HepG2 (cell line): ENCODE results near the gene RPP14. TPM values are rescaled to one million over a fixed set of nuclear protein-coding genes. Genes with fewer than 3 reads are reported as not detected.

Experiments used
- ATAC-seq: fragments of 200-7000 bp; cut with Tn5 transposase; 3 replicates; pipeline ENCODE4 v1.9.1; 2020; ENCODE audit warnings: mild to moderate bottlenecking, moderate library complexity
- BruUV-seq: library from RNA; stranded (reverse); fragments of 400-500 nt; replicated peaks from 2 replicates; lab custom pipeline; 2021; lab: Mats Ljungman, UMichigan
- CTCF ChIA-PET: fragments of 300-600 bp; formaldehyde crosslinking; extraction: SDS; loops from one replicate; lab custom pipeline; 2021; ENCODE audit warnings: low total read pairs, inconsistent platforms, low intra/inter-chr PET ratio; lab: Yijun Ruan, JAX
- POLR2A ChIA-PET: fragments of 350-600 bp; sonication (Branson Sonifier 250); formaldehyde crosslinking; loops from one replicate; lab custom pipeline; 2020; ENCODE audit warnings: antibody characterized with exemption, inconsistent platforms; lab: Yijun Ruan, JAX
- DNase-seq: peaks from one replicate; pipeline ENCODE4 v3.0.0-alpha.2; 2015; ENCODE audit warnings: low spot score
- FAIRE-seq: peaks from 3 replicates; lab custom pipeline; 2011; peaks lifted over from hg19 to GRCh38; lab: Jason Lieb, UNC
- H2AFZ ChIP-seq: one replicate; pipeline ENCODE4 v1.6.1; 2011; ENCODE audit warnings: low read length, inconsistent platforms
- H3K27ac ChIP-seq: fragments of 300-600 bp; 3 replicates; pipeline ENCODE4 v1.8.0; 2011; ENCODE audit warnings: mixed run types, mild to moderate bottlenecking, mixed read lengths, low read length, inconsistent platforms; ENCODE audit not compliant: insufficient read depth; ENCODE audit errors: extremely low read length
- H3K27me3 ChIP-seq, 2 experiments: fragments of 200-600 bp in 1 of 2; 2 replicates in 1 of 2; 3 replicates in 1 of 2; pipeline versions ENCODE4 v1.6.0 to v1.8.0; 2011; ENCODE audit warnings: low read length in 2 of 2, mild to moderate bottlenecking in 2 of 2, moderate library complexity in 2 of 2, inconsistent platforms in 1 of 2; ENCODE audit not compliant: insufficient read depth in 2 of 2, control insufficient read depth in 1 of 2
- H3K36me3 ChIP-seq, 2 experiments: fragments of 200-600 bp in 1 of 2; replicated peaks in 1 of 2; 2 replicates in 1 of 2; 3 replicates in 1 of 2; pipeline versions ENCODE4 v1.5.1 to v1.8.0; 2011; ENCODE audit warnings: low read length in 2 of 2, inconsistent platforms in 1 of 2; ENCODE audit not compliant: insufficient read depth in 2 of 2, control insufficient read depth in 1 of 2
- H3K4me1 ChIP-seq: 2 replicates; pipeline ENCODE4 v1.5.1; 2012; ENCODE audit warnings: low read length, inconsistent platforms; ENCODE audit not compliant: insufficient read depth
- H3K4me2 ChIP-seq: 2 replicates; pipeline ENCODE4 v1.6.0; 2011; ENCODE audit warnings: low read depth, low read length, inconsistent platforms
- H3K4me3 ChIP-seq, 3 experiments: fragments of 200-600 bp in 1 of 3; sonication (generic), shearing (Covaris generic) in 1 of 3; replicated peaks in 1 of 3; 2 replicates each; pipeline ENCODE4 v1.5.1; 2011 to 2016; ENCODE audit warnings: low read length in 3 of 3, inconsistent platforms in 2 of 3, low read depth in 2 of 3, mild to moderate bottlenecking in 2 of 3, control low read depth in 1 of 3, mixed read lengths in 1 of 3; ENCODE audit not compliant: insufficient read depth in 1 of 3
- H3K79me2 ChIP-seq: one replicate; pipeline ENCODE4 v1.6.1; 2011; ENCODE audit warnings: low read length, inconsistent platforms; ENCODE audit not compliant: insufficient read depth
- H3K9ac ChIP-seq: 2 replicates; pipeline ENCODE4 v1.6.0; 2011; ENCODE audit warnings: mild to moderate bottlenecking, low read depth, low read length, inconsistent platforms; ENCODE audit not compliant: insufficient read depth
- H3K9me3 ChIP-seq: 2 replicates; pipeline ENCODE4 v1.5.1; 2012; ENCODE audit warnings: mild to moderate bottlenecking, low read length
- H4K20me1 ChIP-seq: 2 replicates; pipeline ENCODE4 v1.6.0; 2011; ENCODE audit warnings: inconsistent platforms, mild to moderate bottlenecking, low read length, moderate library complexity; ENCODE audit not compliant: insufficient read depth
- ARID4A ChIP-seq: sonication (generic); formaldehyde crosslinking; IDR thresholded peaks from 2 replicates; pipeline ENCODE4 v1.5.0; 2020; ENCODE audit warnings: mild to moderate bottlenecking, missing genetic modification reagents, borderline replicate concordance
- BATF2 ChIP-seq: sonication (generic); formaldehyde crosslinking; IDR thresholded peaks from 2 replicates; pipeline ENCODE4 v1.8.0; 2022; ENCODE audit warnings: mild to moderate bottlenecking, missing genetic modification reagents, moderate library complexity
- DNMT1 ChIP-seq: sonication (generic); formaldehyde crosslinking; IDR thresholded peaks from 2 replicates; pipeline ENCODE4 v1.5.1; 2020; ENCODE audit warnings: mild to moderate bottlenecking, missing genetic modification reagents
- KDM5A ChIP-seq: fragments of 200-600 bp; sonication (generic); IDR thresholded peaks from 2 replicates; pipeline ENCODE4 v1.7.0; 2018; ENCODE audit warnings: antibody characterized with exemption, mild to moderate bottlenecking, low read length, borderline replicate concordance
- U2AF1 ChIP-seq: fragments of 200-400 bp; formaldehyde crosslinking; optimal IDR thresholded peaks from 2 replicates; pipeline ENCODE3; 2017; ENCODE audit warnings: mild to moderate bottlenecking, low read depth, low read length
- ZNF547 ChIP-seq: sonication (generic); formaldehyde crosslinking; IDR thresholded peaks from 2 replicates; pipeline ENCODE4 v1.5.1; 2020; ENCODE audit warnings: mild to moderate bottlenecking, missing genetic modification reagents
- ZNF816 ChIP-seq: sonication (generic); formaldehyde crosslinking; IDR thresholded peaks from 2 replicates; pipeline ENCODE4 v1.8.0; 2022; ENCODE audit warnings: missing genetic modification reagents, mild to moderate bottlenecking, borderline replicate concordance
- ZNF850 ChIP-seq: sonication (generic); formaldehyde crosslinking; conservative IDR thresholded peaks from 2 replicates; pipeline ENCODE4 v1.9.0; 2021; ENCODE audit warnings: mild to moderate bottlenecking, missing genetic modification reagents
- WGBS: methylation state at CpG from one replicate; pipeline ENCODE4 v1.1.6; 2017; ENCODE audit warnings: low lambda C conversion rate; 5-methylcytosine and 5-hydroxymethylcytosine counted together
- in situ Hi-C: cut with HindIII; loops from 2 replicates; pipeline ENCODE4 v1.10.0; 2017; ENCODE audit warnings: low pct_unique_long_range_greater_than_20kb; ENCODE audit not compliant: extremely low pct_ligation_motif_present
- intact Hi-C: fragments of 100-400 bp; cut with micrococcal nuclease; formaldehyde crosslinking; loops from one replicate; pipeline ENCODE4 v1.10.0; 2022; ENCODE audit not compliant: unreplicated experiment
- polyA plus RNA-seq, 8 experiments: library from polyadenylated mRNA; depleted of rRNA in 3 of 8; stranded (reverse) in 7 of 8; unstranded in 1 of 8; fragments of >200 nt; fragmentation: Illumina TruSeq in 4 of 8; extraction: Trizol in 4 of 8; gene quantifications; 2 replicates each; pipeline versions ENCODE4 v1.2.1 to v1.2.3, GENCODE V29; 2011 to 2016; ENCODE audit warnings: low read depth in 4 of 8, missing spikeins in 1 of 8, mixed read lengths in 1 of 8; ENCODE audit not compliant: insufficient read depth in 1 of 8
- total RNA-seq, 5 experiments: library from RNA; depleted of rRNA; stranded (reverse); fragments of >200 nt; fragmentation: Illumina TruSeq; extraction: Trizol; gene quantifications; 2 replicates each; pipeline ENCODE4 v1.2.3, GENCODE V29; 2016; ENCODE audit warnings: low read depth in 1 of 5
- TF ChIP-seq, protein P1 (sequence below): sonication (generic); formaldehyde crosslinking; IDR thresholded peaks from 2 replicates; pipeline ENCODE4 v1.8.1; 2022; ENCODE audit warnings: low read depth, mild to moderate bottlenecking, missing genetic modification reagents

The RPP14 gene
- total and polyA plus RNA-seq, 2 of the 13 experiments (the other 11 are each of a cell fraction or from before 2014, with no cell fraction given) = 15.4 to 16.2 TPM

DNA sequence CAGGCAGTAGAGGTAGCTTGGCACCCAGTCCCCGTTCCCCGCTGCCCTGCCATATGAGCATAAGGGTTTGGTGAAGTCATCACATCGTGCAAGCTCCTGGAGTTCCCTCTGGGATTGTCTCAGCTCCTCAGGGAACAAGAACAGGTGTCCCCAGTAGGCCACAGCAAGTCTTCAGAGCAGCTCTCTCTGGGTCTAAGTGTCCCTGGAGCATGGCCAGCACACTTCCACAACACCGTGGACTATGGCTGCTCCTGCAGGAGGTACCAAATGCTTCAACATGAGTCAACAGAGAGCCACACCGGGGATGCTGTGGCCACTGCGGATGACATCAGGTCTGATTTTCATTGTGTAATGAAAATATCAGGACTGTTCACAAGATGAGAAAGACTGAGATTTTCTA is 45.3 kb upstream of the RPP14 start:
- Histone ChIP-seq H3K36me3 (peaks cover 5 to 16% of the 10 kb centered on the region in 2 experiments), H3K79me2 (no peaks in the 10 kb centered on the region), H3K4me3 (no peak overlapping the region), H4K20me1 (no peaks in the 10 kb centered on the region), H3K4me2 (no peak overlapping the region), H3K9me3 (no peaks in the 10 kb centered on the region), H3K27me3 (no peaks in the 10 kb centered on the region), H3K4me1 (no peaks in the 10 kb centered on the region), H3K27ac (no peak overlapping the region), H3K9ac (no peak overlapping the region), H2AFZ (no peak overlapping the region)
- no TSS peak for BruUV-seq
- in situ Hi-C loops (no loop called here), intact Hi-C loops (no loop called here)
- DNase-seq = no peak
- ChIA-PET POLR2A (no interaction called here), CTCF (no interaction called here)
- no peak for ATAC-seq
- no peak for FAIRE-seq
- 96% methylated on average over 3 of the region's 6 CpGs for WGBS
- TF ChIP-seq, protein P1, sequence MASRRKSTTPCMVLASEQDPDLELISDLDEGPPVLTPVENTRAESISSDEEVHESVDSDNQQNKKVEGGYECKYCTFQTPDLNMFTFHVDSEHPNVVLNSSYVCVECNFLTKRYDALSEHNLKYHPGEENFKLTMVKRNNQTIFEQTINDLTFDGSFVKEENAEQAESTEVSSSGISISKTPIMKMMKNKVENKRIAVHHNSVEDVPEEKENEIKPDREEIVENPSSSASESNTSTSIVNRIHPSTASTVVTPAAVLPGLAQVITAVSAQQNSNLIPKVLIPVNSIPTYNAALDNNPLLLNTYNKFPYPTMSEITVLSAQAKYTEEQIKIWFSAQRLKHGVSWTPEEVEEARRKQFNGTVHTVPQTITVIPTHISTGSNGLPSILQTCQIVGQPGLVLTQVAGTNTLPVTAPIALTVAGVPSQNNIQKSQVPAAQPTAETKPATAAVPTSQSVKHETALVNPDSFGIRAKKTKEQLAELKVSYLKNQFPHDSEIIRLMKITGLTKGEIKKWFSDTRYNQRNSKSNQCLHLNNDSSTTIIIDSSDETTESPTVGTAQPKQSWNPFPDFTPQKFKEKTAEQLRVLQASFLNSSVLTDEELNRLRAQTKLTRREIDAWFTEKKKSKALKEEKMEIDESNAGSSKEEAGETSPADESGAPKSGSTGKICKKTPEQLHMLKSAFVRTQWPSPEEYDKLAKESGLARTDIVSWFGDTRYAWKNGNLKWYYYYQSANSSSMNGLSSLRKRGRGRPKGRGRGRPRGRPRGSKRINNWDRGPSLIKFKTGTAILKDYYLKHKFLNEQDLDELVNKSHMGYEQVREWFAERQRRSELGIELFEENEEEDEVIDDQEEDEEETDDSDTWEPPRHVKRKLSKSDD (CRISPR knock-in tag) = no peak
- TF ChIP-seq ZNF850 (CRISPR knock-in tag) = no peak

- DNase-seq (no peak), FAIRE-seq (no peak)
- BruUV-seq = no TSS peak
These were observed 43.9 kb upstream of the RPP14 start for GRCh38 chr3:58261954-58262666.

More at GRCh38 chr3:58261954-58262666, 43.9 kb upstream of the RPP14 start:
- ChIA-PET CTCF (no interaction called here), POLR2A (no interaction called here)
- Histone ChIP-seq H3K27ac (no peak overlapping the region), H3K36me3 (peaks cover 4 to 14% of the 10 kb centered on the region in 2 experiments), H4K20me1 (no peaks in the 10 kb centered on the region), H3K4me2 (no peak overlapping the region), H3K79me2 (no peaks in the 10 kb centered on the region), H3K9me3 (no peaks in the 10 kb centered on the region), H3K27me3 (no peaks in the 10 kb centered on the region), H3K9ac (no peak overlapping the region), H3K4me3 (no peak overlapping the region), H3K4me1 (no peaks in the 10 kb centered on the region), H2AFZ (no peak overlapping the region)
- no peak for ATAC-seq
- WGBS = 72% methylated on average over 3 of the region's 3 CpGs
- TF ChIP-seq DNMT1 (no peak), ZNF547 (CRISPR knock-in tag) (no peak), ARID4A (CRISPR knock-in tag) (no peak), KDM5A (no peak), BATF2 (no peak), ZNF816 (CRISPR knock-in tag) (no peak), U2AF1 (no peak)
- intact Hi-C loops (no loop called here), in situ Hi-C loops (no loop called here)
